ENCODE measurements around the gene DLG2.

DNA sequence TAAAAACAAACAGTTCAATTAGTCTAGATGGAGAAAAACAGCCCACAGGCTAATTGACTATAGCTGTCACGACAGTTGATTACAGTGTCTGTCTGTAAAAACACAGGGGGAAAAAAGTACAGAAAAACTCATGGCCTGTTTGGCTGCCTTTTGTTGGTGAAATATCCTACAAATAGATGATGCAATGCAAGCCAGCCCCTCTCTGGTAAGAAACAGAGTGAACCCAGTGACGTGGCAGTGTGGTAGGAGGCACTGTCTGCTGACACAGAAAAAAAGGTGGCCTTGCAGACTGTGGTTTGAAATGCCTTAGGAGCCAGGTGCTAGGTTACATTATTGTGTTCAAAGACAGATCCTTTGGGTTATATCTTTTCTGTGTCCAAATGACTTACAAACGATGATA is 1909.6 kb downstream of the DLG2 start:
- TF ChIP-seq, protein P1, sequence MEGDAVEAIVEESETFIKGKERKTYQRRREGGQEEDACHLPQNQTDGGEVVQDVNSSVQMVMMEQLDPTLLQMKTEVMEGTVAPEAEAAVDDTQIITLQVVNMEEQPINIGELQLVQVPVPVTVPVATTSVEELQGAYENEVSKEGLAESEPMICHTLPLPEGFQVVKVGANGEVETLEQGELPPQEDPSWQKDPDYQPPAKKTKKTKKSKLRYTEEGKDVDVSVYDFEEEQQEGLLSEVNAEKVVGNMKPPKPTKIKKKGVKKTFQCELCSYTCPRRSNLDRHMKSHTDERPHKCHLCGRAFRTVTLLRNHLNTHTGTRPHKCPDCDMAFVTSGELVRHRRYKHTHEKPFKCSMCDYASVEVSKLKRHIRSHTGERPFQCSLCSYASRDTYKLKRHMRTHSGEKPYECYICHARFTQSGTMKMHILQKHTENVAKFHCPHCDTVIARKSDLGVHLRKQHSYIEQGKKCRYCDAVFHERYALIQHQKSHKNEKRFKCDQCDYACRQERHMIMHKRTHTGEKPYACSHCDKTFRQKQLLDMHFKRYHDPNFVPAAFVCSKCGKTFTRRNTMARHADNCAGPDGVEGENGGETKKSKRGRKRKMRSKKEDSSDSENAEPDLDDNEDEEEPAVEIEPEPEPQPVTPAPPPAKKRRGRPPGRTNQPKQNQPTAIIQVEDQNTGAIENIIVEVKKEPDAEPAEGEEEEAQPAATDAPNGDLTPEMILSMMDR (IDR thresholded peaks at IDR 0.05) = no peak
- TF ChIP-seq POLR2AphosphoS5 (IDR thresholded peaks at IDR 0.05) (no peak), POLR2A (IDR thresholded peaks at IDR 0.05; ENCODE audit: low read depth) (no peak), EP300 (IDR thresholded peaks at IDR 0.05) (no peak)
